ENCODE measurements around the gene AP3D1. TPM values are rescaled to one million over a fixed set of nuclear protein-coding genes. Genes with fewer than 3 reads are reported as not detected.

The AP3D1 gene
- total and polyA plus RNA-seq, 9 donors = 36.7 to 102 (median 70.2) TPM

DNA sequence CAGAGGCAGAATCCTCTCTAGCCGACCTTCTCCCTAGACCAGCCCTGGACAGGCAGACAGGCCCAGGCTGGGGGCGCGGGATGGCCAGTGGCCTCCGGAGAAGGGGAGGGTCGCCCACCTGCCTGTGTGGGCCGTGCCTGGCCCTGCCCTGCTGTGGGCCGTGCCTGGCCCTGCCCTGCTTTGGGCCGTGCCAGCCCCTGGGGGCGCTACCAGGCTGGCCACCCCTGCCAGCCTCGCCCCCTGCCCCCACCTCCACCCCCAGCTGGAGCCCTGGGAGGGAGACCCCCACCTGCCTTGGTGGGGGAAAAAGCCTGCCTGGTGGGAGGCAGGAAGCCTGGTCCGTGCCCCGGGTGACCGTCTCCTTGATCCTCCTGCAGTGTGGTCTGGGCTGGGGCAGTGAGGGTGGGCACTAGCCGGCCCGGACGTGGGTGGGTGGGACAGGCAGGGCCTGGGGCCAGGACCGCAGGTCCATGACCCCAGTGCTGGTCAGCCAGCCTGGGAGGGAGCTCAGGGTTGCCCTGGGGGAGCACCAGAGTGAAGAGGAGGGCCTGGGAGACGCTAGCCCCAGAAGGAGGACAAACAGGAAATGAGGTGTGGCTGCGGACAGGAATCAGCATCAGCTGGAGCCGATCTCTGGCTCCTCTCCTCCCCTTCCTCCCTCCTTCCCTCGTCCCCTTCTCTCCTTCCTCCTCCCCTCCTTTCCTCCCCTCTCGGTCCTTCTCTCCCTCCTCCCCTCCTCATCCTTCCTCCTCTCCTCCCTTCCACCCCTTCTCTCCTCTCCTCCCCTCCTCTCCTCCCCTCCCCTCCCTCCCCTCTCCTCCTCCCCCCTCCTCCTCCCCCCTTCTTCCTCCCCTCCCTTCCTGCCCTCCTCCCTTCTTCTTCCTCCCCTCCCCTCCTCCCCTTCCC is 95.2 kb downstream of the AP3D1 start:
- Histone ChIP-seq H3K9me3 (no peaks in the 10 kb centered on the region), H3K4me1 (ENCODE audit: insufficient read depth) (peaks cover 35% of the 10 kb centered on the region), H3K4me3 (peak overlapping the region; percentile 54), H3K27ac (peak overlapping the region; percentile 100), H3K36me3 (no peaks in the 10 kb centered on the region), H3K27me3 (no peaks in the 10 kb centered on the region)
- DNase-seq = peak; percentile 79 to 88 (median 82)
- TF ChIP-seq CTCF (IDR thresholded peaks at IDR 0.05) (no peak), EP300 (IDR thresholded peaks at IDR 0.05) (no peak), POLR2A (IDR thresholded peaks at IDR 0.05) (peak; percentile 74)
- intact Hi-C loops (cut with DNase I) = loop anchor here in 2 of 4 donors (5.0 kb wide), 2 partner anchors 34 to 39 kb away; partner anchors contain the start of gene BTBD2 (in 1 of the 2)
- 3 to 11% (median 7%) methylated on average over 16 to 22 of the region's 22 CpGs for WGBS, 3 donors

DNA sequence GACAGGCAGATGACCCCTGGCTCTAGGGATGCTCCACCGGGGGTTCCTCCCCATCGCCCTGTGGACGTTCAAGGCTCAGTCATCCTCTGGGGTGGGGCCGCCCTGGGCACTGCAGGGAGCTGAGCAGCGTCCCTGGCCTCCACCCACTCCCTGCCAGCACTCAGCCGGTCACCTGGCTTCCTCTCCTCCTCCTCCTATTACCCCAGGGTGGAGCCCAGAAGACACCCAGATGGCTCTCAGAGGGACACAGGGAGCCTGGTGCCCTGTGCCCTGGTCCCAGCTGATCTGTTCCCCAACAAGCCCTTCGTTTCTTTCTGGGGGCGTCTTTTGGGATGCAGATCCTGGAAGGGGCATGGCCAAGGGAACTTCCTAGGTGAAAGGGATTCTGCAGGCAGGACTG is 96.6 kb downstream of the AP3D1 start:
- Histone ChIP-seq H3K27ac (peak overlapping the region; percentile 61 to 100), H3K27me3 (no peaks in the 10 kb centered on the region), H3K9me3 (no peaks in the 10 kb centered on the region), H3K36me3 (no peaks in the 10 kb centered on the region), H3K4me3 (no peak overlapping the region), H3K4me1 (ENCODE audit: insufficient read depth) (peaks cover 27% of the 10 kb centered on the region)
- DNase-seq = peak in 3 of 5 donors; percentile 39 to 53 (median 53)
- WGBS, 3 donors = 64 to 78% (median 69%) methylated on average over 8 of the region's 8 CpGs
- TF ChIP-seq EP300 (IDR thresholded peaks at IDR 0.05) (no peak), POLR2A (IDR thresholded peaks at IDR 0.05) (no peak), CTCF (IDR thresholded peaks at IDR 0.05) (no peak)
- intact Hi-C loops (cut with DNase I) = loop anchor here in 2 of 4 donors (5.0 kb wide), 2 partner anchors 32 to 37 kb away; partner anchors contain the start of gene BTBD2 (in 1 of the 2)

GRCh38 chr19:2053601-2054389 is 97.6 kb downstream of the AP3D1 start:
- no peak overlapping the region for H3K4me3 ChIP-seq
- no peaks in the 10 kb centered on the region for H3K27me3 ChIP-seq
- H3K27ac ChIP-seq = peak overlapping the region; percentile 61 to 100
- H3K4me1 ChIP-seq (ENCODE audit: insufficient read depth) = peaks cover 32% of the 10 kb centered on the region
- no peaks in the 10 kb centered on the region for H3K9me3 ChIP-seq
- intact Hi-C loops (cut with DNase I) = no loop called here
- DNase-seq = peak; percentile 93 to 97 (median 96)
- H3K36me3 ChIP-seq = no peaks in the 10 kb centered on the region
- 49 to 52% (median 52%) methylated on average over 24 of the region's 24 CpGs for WGBS, 3 donors
- TF ChIP-seq POLR2A (IDR thresholded peaks at IDR 0.05) (peak; percentile 52), EP300 (IDR thresholded peaks at IDR 0.05) (peak; percentile 48), CTCF (IDR thresholded peaks at IDR 0.05) (no peak)

Data from ovary (tissue), 9 donors.